GM18951 (cell line): Measurements from ENCODE around the gene PUM1.

Source experiments
- POLR2A ChIP-seq: IDR thresholded peaks from 4 replicates; pipeline ENCODE4 v1.6.1; 2011; ENCODE audit warnings: mild to moderate bottlenecking; ENCODE audit not compliant: insufficient read length, insufficient read depth; ENCODE audit errors: extremely low read depth
- in situ Hi-C: fragments of 300-500 bp; cut with MboI; formaldehyde crosslinking; loops from one replicate; pipeline ENCODE4 v1.12.0; 2022; ENCODE audit warnings: low sequenced_read_pairs, mixed read lengths, inconsistent platforms; ENCODE audit not compliant: unreplicated experiment

The PUM1 gene

GRCh38 chr1:31032266-31032665 is 33.3 kb downstream of the PUM1 start:
- in situ Hi-C loops: no loop called here
- TF ChIP-seq POLR2A: no peak

DNA sequence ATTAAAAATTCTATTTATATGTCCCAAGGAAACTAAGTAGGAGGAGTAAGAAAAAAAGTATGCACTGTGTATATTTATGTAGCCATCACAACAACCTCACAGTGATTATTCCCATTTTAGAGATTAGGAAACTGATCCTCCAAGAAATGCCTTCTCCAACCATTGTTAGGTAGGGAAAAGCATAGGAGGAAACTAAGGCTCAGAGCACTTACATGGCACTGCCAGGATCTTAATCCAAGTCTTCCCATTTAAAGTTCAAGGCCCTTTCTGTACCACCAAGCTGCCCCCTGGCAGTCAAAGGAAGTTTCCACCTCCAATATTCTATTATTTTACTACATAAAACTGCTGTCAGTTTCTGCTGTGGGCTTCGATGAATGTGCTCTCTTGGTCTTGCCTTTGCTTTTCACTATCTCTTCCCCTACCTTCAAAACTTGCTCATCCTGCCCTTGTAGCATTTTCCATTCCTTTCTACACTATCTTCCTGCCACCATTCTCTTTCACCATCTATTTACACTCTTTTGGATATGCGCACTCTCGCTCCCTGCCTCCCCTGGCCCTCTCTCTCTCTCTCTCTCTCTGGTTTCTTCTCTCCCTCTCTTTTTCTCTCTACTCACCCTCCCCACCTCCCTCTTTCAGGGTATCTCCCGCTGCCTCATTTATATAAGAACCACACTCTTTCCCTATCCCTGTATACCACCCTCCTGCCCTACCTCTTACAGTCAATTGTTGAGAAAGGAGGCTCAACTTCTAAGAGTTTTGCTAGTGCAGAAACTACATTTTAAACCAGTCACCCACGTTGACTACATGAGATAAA is 34.0 kb downstream of the PUM1 start:
- TF ChIP-seq POLR2A: no peak
- in situ Hi-C loops: no loop called here

- no peak for TF ChIP-seq POLR2A
- in situ Hi-C loops: no loop called here
Measured at GRCh38 chr1:31029026-31029425, 36.5 kb downstream of the PUM1 start.

DNA sequence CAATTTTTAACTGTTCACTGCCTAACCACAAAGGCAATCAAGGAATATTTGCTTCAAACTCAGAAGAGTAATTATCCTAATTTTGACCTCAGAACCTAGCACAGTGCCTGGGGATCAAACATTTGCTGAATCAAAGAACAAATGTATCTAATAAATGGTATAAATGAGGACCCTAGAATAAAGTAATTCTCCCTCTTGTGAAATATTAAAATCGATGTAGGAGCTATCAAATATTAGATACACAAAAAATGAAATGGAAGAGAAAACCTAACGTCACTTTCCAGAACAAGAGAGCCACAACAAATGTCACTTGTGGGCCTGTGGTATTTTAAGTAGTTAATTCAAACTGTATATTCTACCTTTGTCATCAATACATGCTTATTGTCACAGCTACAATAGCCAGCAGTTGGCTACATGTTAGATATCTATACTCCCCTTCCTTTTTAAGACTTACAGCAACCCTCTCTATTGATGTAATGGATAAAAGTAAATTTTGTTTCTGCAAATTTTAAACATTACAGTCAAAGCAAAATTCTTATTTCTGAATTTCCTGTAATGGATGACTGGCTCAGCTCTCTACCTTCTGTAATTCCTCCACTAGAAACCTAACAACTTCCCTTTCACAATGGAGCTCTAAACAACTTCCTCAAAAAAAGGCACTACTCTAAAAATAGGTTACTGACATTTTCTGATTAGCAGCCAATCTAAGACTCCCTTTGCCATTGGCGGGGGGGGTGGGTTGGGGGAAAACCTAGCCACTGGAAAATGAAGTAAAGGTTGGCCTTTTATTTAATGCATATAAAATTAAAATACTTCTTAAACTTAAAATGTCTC is 37.6 kb downstream of the PUM1 start:
- no peak for TF ChIP-seq POLR2A

DNA sequence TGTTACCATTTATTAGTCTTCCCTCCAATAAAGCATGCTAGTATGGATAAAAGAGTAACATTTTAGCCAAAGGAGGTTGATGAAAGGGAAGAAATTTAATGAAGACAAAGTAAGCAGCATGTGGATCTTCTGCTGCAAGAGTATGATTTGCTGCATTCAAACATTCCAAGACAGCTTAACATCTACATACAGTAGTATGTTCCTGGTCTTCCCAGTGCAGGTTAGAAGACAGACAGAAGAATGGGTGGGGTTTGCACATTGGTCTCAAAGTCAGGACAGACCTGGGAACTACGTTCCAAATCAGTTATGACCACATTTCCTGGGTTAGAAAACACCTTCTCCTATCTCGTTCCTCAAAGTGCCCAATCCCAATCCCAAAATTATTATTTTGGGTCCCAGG is 43.3 kb downstream of the PUM1 start:
- in situ Hi-C loops: no loop called here
- TF ChIP-seq POLR2A: no peak

More for the DNA sequence above, 37.6 kb downstream of the PUM1 start:
- in situ Hi-C loops: no loop called here

- TF ChIP-seq POLR2A: no peak
- in situ Hi-C loops: no loop called here
Measured at GRCh38 chr1:31020007-31020790, 45.3 kb downstream of the PUM1 start.

- no peak for TF ChIP-seq POLR2A
- in situ Hi-C loops: no loop called here
Measured at GRCh38 chr1:31019401-31019800, 46.1 kb downstream of the PUM1 start.

DNA sequence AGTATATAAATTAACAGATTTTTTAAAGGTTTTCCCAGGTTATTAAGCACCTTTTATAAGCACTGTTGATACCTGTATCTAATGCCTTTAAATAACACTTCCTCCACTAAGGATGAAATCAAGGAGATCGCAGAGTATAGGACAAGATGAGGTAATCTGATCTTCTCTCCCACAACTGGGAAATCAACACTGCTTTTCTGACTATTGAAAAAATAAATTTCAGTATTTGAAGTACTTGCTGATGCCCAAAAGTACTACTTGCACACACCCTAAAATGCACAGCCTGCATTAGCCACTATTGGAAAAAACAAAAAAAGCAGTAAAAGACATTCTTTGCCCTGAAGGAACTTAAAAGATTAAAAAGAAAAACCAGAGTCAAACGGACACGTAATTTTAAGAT is 48.6 kb downstream of the PUM1 start:
- in situ Hi-C loops: no loop called here
- no peak for TF ChIP-seq POLR2A

DNA sequence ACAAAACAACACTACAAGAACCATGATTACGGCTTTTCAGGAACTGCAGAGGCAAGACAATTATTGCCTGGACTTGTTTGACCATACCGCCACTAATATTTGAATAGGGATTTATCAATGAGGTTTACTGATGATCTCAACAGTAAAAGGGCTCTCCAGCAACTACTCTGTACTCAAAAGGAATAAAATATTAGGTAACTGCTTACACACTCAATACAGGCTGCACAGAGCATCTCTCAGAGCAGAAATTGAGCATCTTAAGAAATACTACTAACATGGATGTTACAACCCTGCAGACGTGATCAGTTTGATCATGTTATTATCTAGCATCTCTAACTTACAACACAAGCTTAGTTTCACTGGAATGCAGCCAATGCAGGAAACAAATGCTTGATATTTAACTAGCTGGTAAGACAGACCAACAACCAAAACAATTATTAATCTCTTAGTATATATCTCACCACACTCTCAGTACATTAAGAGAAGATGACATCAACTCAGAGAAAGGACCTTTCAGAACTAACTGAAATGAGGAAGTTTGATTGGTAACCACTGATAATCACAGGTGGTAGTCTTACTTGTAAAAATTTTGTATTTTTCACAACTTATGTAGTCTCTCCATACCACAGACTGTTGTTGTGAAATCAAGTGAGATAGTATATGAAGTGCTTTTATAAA is 52.2 kb downstream of the PUM1 start:
- in situ Hi-C loops: no loop called here
- no peak for TF ChIP-seq POLR2A

GRCh38 chr1:31012210-31012924 is 53.1 kb downstream of the PUM1 start:
- in situ Hi-C loops: no loop called here
- TF ChIP-seq POLR2A: no peak

- in situ Hi-C loops: no loop called here
- TF ChIP-seq POLR2A: no peak
Measured at GRCh38 chr1:31011719-31012118, 53.8 kb downstream of the PUM1 start.
